GM12801 (cell line): Measurements from ENCODE around the gene MKNK1.

Experiments used
- TF ChIP-seq, protein P1 (sequence below): IDR thresholded peaks from one replicate; pipeline ENCODE4 v1.5.1; 2011; ENCODE audit warnings: control low read depth; ENCODE audit not compliant: insufficient read length; ENCODE audit errors: extremely low read depth

Gene MKNK1

DNA sequence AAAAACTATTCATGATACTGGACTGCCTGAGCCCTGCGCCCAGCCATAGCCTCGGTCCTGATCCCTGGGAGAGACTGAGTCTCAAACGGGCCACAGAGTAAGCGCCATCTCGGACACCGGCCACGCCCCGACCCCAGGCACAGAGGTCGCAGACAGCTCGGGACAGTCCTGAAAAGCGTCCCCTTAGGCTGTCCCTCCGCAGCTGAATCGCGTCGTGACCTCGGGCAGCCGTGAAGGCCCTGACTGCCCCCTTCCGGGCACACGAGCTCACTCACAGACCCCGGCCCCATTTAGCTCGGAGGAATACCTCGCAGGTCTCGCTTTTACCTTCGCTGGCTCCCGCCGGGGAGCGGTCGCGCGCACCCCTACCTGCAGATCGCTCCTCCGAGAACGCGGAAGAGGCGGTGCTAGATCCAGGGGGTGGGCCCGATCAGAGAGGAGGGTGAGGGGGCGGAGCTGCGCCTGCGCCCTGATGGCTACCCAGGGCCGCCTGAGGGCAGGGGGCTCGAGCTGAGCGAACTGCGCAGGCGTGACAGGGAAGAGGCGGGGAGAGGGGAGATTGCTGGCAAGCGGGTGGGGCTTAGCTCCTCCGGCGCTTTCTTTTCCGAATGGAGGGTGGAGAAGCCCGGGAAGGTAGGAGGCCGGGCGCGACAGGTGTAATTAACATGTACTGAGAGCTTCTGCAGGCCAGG lies at the start of gene MKNK1:
Gene MKNK1 (minus strand): TSS at position 411 of the 692 bp plus-strand sequence. CDS start 20,941 bp downstream, outside the sequence.
- TF ChIP-seq, protein P1, sequence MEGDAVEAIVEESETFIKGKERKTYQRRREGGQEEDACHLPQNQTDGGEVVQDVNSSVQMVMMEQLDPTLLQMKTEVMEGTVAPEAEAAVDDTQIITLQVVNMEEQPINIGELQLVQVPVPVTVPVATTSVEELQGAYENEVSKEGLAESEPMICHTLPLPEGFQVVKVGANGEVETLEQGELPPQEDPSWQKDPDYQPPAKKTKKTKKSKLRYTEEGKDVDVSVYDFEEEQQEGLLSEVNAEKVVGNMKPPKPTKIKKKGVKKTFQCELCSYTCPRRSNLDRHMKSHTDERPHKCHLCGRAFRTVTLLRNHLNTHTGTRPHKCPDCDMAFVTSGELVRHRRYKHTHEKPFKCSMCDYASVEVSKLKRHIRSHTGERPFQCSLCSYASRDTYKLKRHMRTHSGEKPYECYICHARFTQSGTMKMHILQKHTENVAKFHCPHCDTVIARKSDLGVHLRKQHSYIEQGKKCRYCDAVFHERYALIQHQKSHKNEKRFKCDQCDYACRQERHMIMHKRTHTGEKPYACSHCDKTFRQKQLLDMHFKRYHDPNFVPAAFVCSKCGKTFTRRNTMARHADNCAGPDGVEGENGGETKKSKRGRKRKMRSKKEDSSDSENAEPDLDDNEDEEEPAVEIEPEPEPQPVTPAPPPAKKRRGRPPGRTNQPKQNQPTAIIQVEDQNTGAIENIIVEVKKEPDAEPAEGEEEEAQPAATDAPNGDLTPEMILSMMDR = no peak

DNA sequence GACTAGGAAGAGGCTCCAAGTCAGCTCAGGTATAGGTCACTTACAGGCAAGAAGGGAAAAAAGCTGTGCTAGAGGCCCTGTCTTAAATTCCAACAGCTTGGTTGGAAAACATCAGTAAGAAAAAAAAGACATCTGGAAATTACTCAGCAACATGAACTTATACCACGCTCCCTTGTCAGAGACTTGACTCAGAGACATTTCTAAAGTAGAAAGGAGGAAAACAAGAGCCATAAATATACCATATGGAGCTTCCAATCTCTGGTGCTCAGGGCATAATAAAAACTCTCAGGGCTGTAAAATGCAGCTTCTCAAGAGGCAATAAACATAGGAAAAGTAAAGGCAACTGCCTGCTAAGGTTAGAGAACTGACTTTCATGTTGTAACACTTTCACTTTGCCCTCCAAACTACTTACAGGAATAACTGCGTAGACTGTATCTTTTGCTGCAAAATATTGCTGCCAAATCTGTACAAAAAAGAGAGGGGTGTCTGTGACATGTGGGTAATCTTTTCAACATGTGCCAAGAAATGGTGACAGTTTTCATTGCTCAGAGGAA lies 49.4 kb upstream of the MKNK1 start:
- TF ChIP-seq, protein P1 = no peak

DNA sequence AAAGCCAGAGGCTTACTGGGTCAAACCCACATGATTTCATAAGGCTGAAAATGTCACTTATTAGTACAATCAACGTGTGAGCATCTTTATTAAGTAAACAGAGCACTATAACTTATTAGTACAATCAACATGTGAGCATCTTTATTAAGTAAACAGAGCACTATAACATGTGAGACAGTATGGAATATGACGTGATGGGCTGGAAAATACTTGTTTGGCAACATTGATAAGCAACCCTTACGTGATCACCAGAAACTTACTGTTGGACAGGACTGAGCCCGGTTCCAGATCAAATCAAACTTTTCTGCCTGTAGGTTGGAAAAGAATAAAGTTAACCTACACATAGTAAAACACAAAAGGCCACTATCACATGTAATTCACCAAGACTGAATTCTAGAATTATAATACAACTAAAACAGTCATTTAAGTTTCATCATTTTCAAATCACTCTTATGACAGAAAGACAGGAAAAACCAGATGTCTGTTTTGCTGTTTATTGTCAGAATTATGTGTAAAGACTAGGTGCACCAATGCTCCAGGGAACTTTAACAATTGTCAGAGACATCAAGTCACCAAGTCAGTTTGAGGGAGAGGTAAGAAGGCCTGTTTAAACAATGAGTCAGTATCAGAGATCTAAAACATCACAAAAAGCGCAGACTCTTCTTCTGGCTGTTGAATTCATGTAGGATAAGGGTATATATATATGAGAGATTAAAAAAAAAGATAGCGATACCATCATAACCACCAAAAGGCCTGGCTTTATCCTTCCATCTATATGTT lies 48.4 kb upstream of the MKNK1 start:
- TF ChIP-seq, protein P1 = no peak

DNA sequence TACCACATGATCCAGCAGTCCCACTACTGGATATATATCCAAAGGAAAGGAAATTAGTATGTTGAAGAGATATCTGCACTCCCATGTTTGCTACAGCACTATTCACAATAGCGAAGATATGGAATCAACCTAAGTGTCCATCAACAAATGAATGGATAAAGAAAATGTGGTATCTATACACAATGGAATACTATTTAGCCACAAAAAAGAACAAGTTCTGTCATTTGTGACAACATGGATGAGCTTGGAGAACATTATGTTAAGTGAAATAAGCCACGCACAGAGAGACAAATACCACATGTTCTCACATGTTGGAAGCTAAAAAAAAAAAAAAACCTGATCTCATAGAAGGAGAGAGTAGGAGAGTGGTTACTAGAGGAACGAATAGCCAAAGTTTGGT lies 46.4 kb upstream of the MKNK1 start:
- TF ChIP-seq, protein P1 = no peak

DNA sequence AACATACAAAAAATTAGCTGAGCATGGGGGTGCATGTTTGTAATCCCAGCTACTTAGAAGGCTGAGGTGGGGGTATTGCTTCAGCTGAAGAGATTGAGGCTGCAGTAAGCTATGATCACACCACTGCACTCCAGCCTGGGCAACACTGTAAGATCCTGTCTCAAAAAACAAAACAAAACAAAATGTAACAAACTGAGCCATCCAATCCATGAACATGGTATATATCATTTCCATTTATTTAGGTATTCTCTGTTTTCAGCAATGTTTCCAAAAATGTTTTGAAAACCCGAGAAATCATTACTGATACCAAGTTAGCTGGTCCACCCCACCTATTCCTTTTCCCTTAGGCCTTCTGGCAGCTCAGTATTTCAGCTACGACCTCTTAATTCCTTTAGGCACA lies 45.7 kb upstream of the MKNK1 start:
- TF ChIP-seq, protein P1 = no peak

DNA sequence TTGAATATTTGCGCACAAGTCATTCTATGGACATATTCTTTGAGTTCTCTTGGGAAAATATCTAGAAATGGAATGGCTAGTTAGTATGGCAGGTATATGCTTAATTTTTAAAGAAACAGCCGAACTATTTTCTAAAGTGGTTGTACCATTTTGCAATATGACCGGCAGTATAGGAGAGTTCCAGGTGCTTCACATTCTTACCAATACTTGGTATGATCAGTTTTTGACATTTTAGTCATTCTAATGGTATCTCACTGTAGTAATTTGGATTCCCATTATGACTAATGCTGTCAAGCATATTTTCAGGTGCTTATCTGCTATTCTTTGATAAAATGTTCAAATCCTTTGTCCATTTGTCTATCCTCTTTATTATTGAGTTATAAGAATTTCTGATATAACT lies 43.5 kb upstream of the MKNK1 start:
- TF ChIP-seq, protein P1 = no peak

DNA sequence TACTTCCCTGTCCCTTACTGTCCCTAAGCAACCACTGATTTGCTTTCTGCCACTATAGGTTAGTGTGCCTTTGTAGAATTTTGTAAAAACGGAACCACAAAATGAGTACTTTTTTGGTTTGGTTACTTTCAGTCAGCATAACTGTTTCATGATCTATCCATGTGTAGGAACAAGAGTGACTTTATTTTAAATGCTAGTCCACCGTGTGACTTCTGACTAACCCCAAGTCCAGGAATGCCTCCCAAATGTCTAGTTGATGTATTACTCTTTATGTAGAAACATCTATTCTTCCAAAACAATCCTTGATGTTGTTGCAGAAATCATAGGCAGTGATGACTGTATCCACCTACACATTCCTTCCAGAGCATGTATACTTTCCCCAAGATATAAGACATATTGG lies 42.8 kb upstream of the MKNK1 start:
- TF ChIP-seq, protein P1 = no peak
